ENCODE data around the gene ANTXR1.

ANTXR1 gene

GRCh38 chr2:69100220-69100723, 87.3 kb downstream of the ANTXR1 start:
- no peak for DNase-seq

GRCh38 chr2:69102041-69102593, 89.1 kb downstream of the ANTXR1 start:
- no peak for DNase-seq

- no peak for DNase-seq
Observed at GRCh38 chr2:69103419-69103818, 90.4 kb downstream of the ANTXR1 start.

- no peak for DNase-seq
Observed at GRCh38 chr2:69104261-69104660, 91.3 kb downstream of the ANTXR1 start.

GRCh38 chr2:69109255-69109654, 96.3 kb downstream of the ANTXR1 start:
- no peak for DNase-seq

- DNase-seq, result no peak
Observed at GRCh38 chr2:69111076-69111475, 98.1 kb downstream of the ANTXR1 start.

- DNase-seq, result no peak
Observed at GRCh38 chr2:69113627-69114026, 100.6 kb downstream of the ANTXR1 start.

GRCh38 chr2:69114534-69114933, 101.6 kb downstream of the ANTXR1 start:
- DNase-seq, result no peak

GRCh38 chr2:69116438-69116837, 103.5 kb downstream of the ANTXR1 start:
- no peak for DNase-seq

- no peak for DNase-seq
Observed at GRCh38 chr2:69118609-69119008, 105.6 kb downstream of the ANTXR1 start.

- no peak for DNase-seq
Observed at GRCh38 chr2:69119104-69119894, 106.3 kb downstream of the ANTXR1 start.

- DNase-seq, result no peak
Observed at GRCh38 chr2:69122271-69122670, 109.3 kb downstream of the ANTXR1 start.

- no peak for DNase-seq
Observed at GRCh38 chr2:69123182-69123581, 110.2 kb downstream of the ANTXR1 start.

- no peak for DNase-seq
Observed at GRCh38 chr2:69124343-69124742, 111.4 kb downstream of the ANTXR1 start.

GRCh38 chr2:69125816-69126215, 112.8 kb downstream of the ANTXR1 start:
- DNase-seq, result no peak

- DNase-seq, result no peak
Observed at GRCh38 chr2:69126341-69126740, 113.4 kb downstream of the ANTXR1 start.

GRCh38 chr2:69131452-69131851, 118.5 kb downstream of the ANTXR1 start:
- no peak for DNase-seq

GRCh38 chr2:69131983-69132675, 119.2 kb downstream of the ANTXR1 start:
- DNase-seq, result no peak

- no peak for DNase-seq
Observed at GRCh38 chr2:69132960-69133590, 120.1 kb downstream of the ANTXR1 start.

- DNase-seq, result no peak
Observed at GRCh38 chr2:69133898-69134297, 120.9 kb downstream of the ANTXR1 start.

- no peak for DNase-seq
Observed at GRCh38 chr2:69134306-69134945, 121.4 kb downstream of the ANTXR1 start.

- no peak for DNase-seq
Observed at GRCh38 chr2:69138247-69138772, 125.3 kb downstream of the ANTXR1 start.

Data from CD4-positive, alpha-beta T cell treated with Interleukin-6 for 4 hours (primary cell).